Right lobe of liver (tissue), 4 donors: ENCODE data around the gene OR6J1.

Experiments used
- CTCF ChIP-seq, 4 donors: fragments of 200-600 bp in 3 of 4; fragments of 450-650 bp in 1 of 4; IDR thresholded peaks; one replicate each; pipeline versions ENCODE4 v1.5.1 to v1.8.0; 2016 to 2022; ENCODE audit warnings: antibody characterized with exemption in 4 of 4, mild to moderate bottlenecking in 2 of 4
- POLR2A ChIP-seq: fragments of 450-650 bp; IDR thresholded peaks from one replicate; pipeline ENCODE4 v1.6.1; 2017; ENCODE audit warnings: antibody characterized with exemption, mild to moderate bottlenecking
- donor health status: DM: no; HTN: no; CAD: no.
- donor health status: DM: no; HTN: no; CAD: no.
- donor health status: DM: no; HTN: yes; CAD: no.

- no peak for TF ChIP-seq CTCF (IDR thresholded peaks at IDR 0.05)
- TF ChIP-seq POLR2A, result no peak
Observed at GRCh38 chr14:22594156-22594716, 49.9 kb downstream of the OR6J1 start.
